Fibroblast of lung (primary cell): ENCODE measurements around the gene GPR156. TPM values are rescaled to one million over a fixed set of nuclear protein-coding genes. Genes with fewer than 3 reads are reported as not detected.

Source experiments
- DNase-seq, 2 donors: peaks; one replicate each; pipeline versions ENCODE4 v3.0.0 to v3.0.0-alpha.2; 2010; ENCODE audit warnings: low read depth in 2 of 2
- H2AFZ ChIP-seq: 2 replicates; pipeline ENCODE4 v1.5.1; 2012; ENCODE audit warnings: low read length, control low read depth, inconsistent platforms
- H3K27ac ChIP-seq: 2 replicates; pipeline ENCODE4 v1.5.1; 2011; ENCODE audit warnings: low read length, control low read depth; ENCODE audit not compliant: insufficient read depth
- H3K27me3 ChIP-seq: 2 replicates; pipeline ENCODE4 v1.5.1; 2011; ENCODE audit warnings: mild to moderate bottlenecking, low read length; ENCODE audit not compliant: control insufficient read depth, insufficient read depth
- H3K36me3 ChIP-seq: 2 replicates; pipeline ENCODE4 v1.5.1; 2011; ENCODE audit warnings: low read length; ENCODE audit not compliant: control insufficient read depth, insufficient read depth
- H3K4me1 ChIP-seq: 2 replicates; pipeline ENCODE4 v1.5.1; 2011; ENCODE audit warnings: low read length; ENCODE audit not compliant: control insufficient read depth, insufficient read depth; ENCODE audit errors: extremely low read depth
- H3K4me2 ChIP-seq: 2 replicates; pipeline ENCODE4 v1.5.1; 2011; ENCODE audit warnings: low read length, control low read depth; ENCODE audit not compliant: insufficient read depth; ENCODE audit errors: extremely low read depth
- H3K4me3 ChIP-seq, 4 experiments: fragments of 200-600 bp in 1 of 4; sonication (generic) in 1 of 4; replicated peaks in 1 of 4; 2 replicates each; pipeline ENCODE4 v1.5.1; 2011 to 2016; ENCODE audit warnings: low read length in 4 of 4, low read depth in 3 of 4, mild to moderate bottlenecking in 3 of 4, control low read depth in 2 of 4, inconsistent platforms in 1 of 4, mixed read lengths in 1 of 4; ENCODE audit not compliant: insufficient read depth in 1 of 4; ENCODE audit errors: control extremely low read depth in 1 of 4
- H3K79me2 ChIP-seq: 2 replicates; pipeline ENCODE4 v1.5.1; 2012; ENCODE audit warnings: mild to moderate bottlenecking, low read length, inconsistent platforms; ENCODE audit not compliant: control insufficient read depth, insufficient read depth
- H3K9ac ChIP-seq: 2 replicates; pipeline ENCODE4 v1.5.1; 2011; ENCODE audit warnings: mild to moderate bottlenecking, low read length, control low read depth; ENCODE audit not compliant: insufficient read depth
- H3K9me3 ChIP-seq: 2 replicates; pipeline ENCODE4 v1.5.1; 2012; ENCODE audit warnings: low read depth, low read length; ENCODE audit not compliant: control insufficient read depth, insufficient read depth
- H4K20me1 ChIP-seq: 2 replicates; pipeline ENCODE4 v1.5.1; 2011; ENCODE audit warnings: low read length; ENCODE audit not compliant: control insufficient read depth, insufficient read depth; ENCODE audit errors: extremely low read depth
- CTCF ChIP-seq, 2 donors: IDR thresholded peaks in 1 of 2; conservative IDR thresholded peaks in 1 of 2; 1 replicate in 1 of 2; 2 replicates in 1 of 2; pipeline ENCODE4 v1.5.1; 2011 to 2012; ENCODE audit warnings: low read length in 2 of 2, control low read depth in 1 of 2, inconsistent platforms in 1 of 2, low read depth in 1 of 2, mild to moderate bottlenecking in 1 of 2
- EZH2 ChIP-seq: IDR thresholded peaks from 2 replicates; pipeline ENCODE4 v1.5.1; 2012; ENCODE audit warnings: low read length, control low read depth, mild to moderate bottlenecking; ENCODE audit errors: missing control alignments
- polyA plus RNA-seq, 2 donors: library from polyadenylated mRNA; depleted of rRNA in 1 of 2; stranded (reverse) in 1 of 2; unstranded in 1 of 2; fragments of >200 nt; gene quantifications; 2 replicates each; pipeline ENCODE4 v1.2.1, GENCODE V29; 2011 to 2012; ENCODE audit warnings: missing spikeins in 1 of 2
- total RNA-seq: library from RNA; depleted of rRNA; stranded (reverse); fragments of >200 nt; gene quantifications from 2 replicates; pipeline ENCODE4 v1.2.1, GENCODE V29; 2014

Gene GPR156
- total and polyA plus RNA-seq, 2 donors (not counting 1 experiment from before 2014, with no cell fraction given): 0.33 to 0.42 TPM

GRCh38 chr3:120302361-120302760, 17.3 kb upstream of the GPR156 start:
- peak; percentile 23 to 44 for DNase-seq
- H3K9ac ChIP-seq: no peak overlapping the region
- H3K4me1 ChIP-seq: no peaks in the 10 kb centered on the region
- TF ChIP-seq CTCF (conservative IDR thresholded peaks at IDR 0.05 in 1 of 2, IDR thresholded peaks at IDR 0.05 in 1 of 2; ENCODE audit: low read depth in 1 of 2, low read length in 2 of 2): no peak
- no peak for TF ChIP-seq EZH2
- no peaks in the 10 kb centered on the region for H3K36me3 ChIP-seq
- H2AFZ ChIP-seq: no peak overlapping the region
- no peak overlapping the region for H3K4me2 ChIP-seq
- no peaks in the 10 kb centered on the region for H3K9me3 ChIP-seq
- no peak overlapping the region for H3K27ac ChIP-seq
- H4K20me1 ChIP-seq: no peaks in the 10 kb centered on the region
- no peaks in the 10 kb centered on the region for H3K27me3 ChIP-seq
- no peak overlapping the region for H3K4me3 ChIP-seq
- no peaks in the 10 kb centered on the region for H3K79me2 ChIP-seq

DNA sequence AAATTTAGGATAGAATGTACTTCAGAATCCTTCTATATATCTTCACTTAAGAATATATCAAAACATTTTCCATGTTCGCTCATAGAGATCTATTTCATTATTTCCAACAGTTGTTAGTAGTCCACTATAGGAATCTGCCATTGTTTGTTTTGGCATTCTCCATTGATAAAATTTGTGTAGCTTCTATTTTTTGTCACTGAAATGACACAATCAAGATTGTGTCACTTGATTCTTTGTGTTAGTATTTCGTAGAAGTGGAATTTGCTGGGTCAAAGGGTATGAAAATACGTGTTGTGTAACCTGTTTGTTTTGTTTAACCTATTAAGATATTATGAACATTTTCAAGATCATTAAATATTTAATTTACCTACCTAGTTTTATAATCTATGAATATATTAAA, 15.9 kb upstream of the GPR156 start:
- no peaks in the 10 kb centered on the region for H4K20me1 ChIP-seq
- DNase-seq: no peak
- no peaks in the 10 kb centered on the region for H3K36me3 ChIP-seq

DNA sequence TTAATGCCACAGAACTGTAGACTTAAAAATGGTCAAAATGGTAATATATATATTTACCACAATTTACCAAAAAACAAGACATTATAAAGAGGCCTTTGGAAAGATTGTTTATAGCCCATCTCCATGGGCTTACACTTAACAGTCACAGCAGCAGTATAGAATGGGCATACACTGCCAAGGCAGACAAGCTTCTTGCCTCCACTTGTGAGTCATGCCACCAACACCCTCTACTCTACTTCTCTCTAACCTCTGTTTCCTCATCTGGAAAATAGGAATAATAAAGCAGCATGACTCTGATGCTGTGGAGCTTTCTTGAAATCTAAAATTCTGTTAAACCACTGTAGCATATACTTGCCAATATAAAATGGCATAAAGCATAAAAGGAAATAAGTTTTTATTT, 14.4 kb upstream of the GPR156 start:
- Histone ChIP-seq H3K27me3 (no peaks in the 10 kb centered on the region), H3K4me1 (no peaks in the 10 kb centered on the region), H2AFZ (no peak overlapping the region), H3K4me2 (no peak overlapping the region), H3K9me3 (no peaks in the 10 kb centered on the region), H3K4me3 (no peak overlapping the region), H3K9ac (no peak overlapping the region), H3K27ac (no peak overlapping the region), H4K20me1 (no peaks in the 10 kb centered on the region), H3K36me3 (no peaks in the 10 kb centered on the region), H3K79me2 (no peaks in the 10 kb centered on the region)
- TF ChIP-seq EZH2: no peak
- no peak for TF ChIP-seq CTCF (conservative IDR thresholded peaks at IDR 0.05 in 1 of 2, IDR thresholded peaks at IDR 0.05 in 1 of 2; ENCODE audit: low read depth in 1 of 2, low read length in 2 of 2)
- no peak for DNase-seq

More for the DNA sequence above, 15.9 kb upstream of the GPR156 start:
- H3K4me1 ChIP-seq: no peaks in the 10 kb centered on the region
- no peaks in the 10 kb centered on the region for H3K9me3 ChIP-seq
- no peak for TF ChIP-seq EZH2
- TF ChIP-seq CTCF (conservative IDR thresholded peaks at IDR 0.05 in 1 of 2, IDR thresholded peaks at IDR 0.05 in 1 of 2; ENCODE audit: low read depth in 1 of 2, low read length in 2 of 2): no peak
- no peak overlapping the region for H3K27ac ChIP-seq
- no peaks in the 10 kb centered on the region for H3K79me2 ChIP-seq
- H3K27me3 ChIP-seq: no peaks in the 10 kb centered on the region
- no peak overlapping the region for H2AFZ ChIP-seq
- H3K4me2 ChIP-seq: no peak overlapping the region
- no peak overlapping the region for H3K4me3 ChIP-seq
- no peak overlapping the region for H3K9ac ChIP-seq
